Measurements from ENCODE around the gene CACNA1C.

DNA sequence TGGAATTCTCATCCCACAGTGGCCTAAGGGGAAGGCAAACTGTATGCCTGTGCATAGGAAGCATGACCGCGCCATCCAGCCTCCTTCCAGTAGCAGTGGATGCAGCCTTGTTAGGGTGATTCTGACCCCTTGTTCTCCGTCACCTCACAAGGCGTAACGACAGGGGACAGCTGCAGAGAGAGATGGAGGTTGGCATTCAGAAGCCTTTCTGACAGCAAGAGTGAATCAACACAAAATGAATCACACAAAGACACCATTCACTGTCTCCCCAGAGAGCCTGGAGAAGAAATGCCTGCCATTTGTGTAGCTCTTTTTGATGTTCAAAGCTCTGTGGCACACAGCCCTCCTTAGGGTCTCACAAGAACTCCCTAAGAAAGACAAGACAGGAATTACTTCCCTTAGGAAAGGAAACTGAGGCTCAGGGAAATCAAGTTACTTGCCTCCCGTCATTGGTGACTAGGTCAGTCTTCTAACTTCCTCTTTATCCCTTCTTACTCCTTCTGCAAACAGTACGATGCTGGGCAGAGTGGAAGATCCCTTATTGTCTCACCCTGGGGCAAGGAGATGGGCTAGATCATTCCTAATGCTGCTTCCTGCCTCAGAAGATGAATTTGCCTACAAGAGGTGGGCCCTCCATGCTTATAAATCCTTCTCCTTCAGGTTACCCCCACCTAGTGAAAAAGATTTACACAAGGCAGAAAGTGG, 280.9 kb downstream of the CACNA1C start:
- TF ChIP-seq, protein P1, sequence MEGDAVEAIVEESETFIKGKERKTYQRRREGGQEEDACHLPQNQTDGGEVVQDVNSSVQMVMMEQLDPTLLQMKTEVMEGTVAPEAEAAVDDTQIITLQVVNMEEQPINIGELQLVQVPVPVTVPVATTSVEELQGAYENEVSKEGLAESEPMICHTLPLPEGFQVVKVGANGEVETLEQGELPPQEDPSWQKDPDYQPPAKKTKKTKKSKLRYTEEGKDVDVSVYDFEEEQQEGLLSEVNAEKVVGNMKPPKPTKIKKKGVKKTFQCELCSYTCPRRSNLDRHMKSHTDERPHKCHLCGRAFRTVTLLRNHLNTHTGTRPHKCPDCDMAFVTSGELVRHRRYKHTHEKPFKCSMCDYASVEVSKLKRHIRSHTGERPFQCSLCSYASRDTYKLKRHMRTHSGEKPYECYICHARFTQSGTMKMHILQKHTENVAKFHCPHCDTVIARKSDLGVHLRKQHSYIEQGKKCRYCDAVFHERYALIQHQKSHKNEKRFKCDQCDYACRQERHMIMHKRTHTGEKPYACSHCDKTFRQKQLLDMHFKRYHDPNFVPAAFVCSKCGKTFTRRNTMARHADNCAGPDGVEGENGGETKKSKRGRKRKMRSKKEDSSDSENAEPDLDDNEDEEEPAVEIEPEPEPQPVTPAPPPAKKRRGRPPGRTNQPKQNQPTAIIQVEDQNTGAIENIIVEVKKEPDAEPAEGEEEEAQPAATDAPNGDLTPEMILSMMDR (conservative IDR thresholded peaks at IDR 0.05 in 1 of 2, IDR thresholded peaks at IDR 0.05 in 1 of 2; ENCODE audit: low read depth in 1 of 2, low read length in 2 of 2), result no peak
- no peak for TF ChIP-seq EZH2 (IDR thresholded peaks at IDR 0.05; ENCODE audit: low read length, missing control alignments)
